ENCODE measurements around the gene ZBTB18.

Gene ZBTB18

GRCh38 chr1:244053831-244054230 is 2.7 kb downstream of the ZBTB18 start:
- no peak for TF ChIP-seq CTCF (IDR thresholded peaks at IDR 0.05; ENCODE audit: insufficient read depth, low read length, poor library complexity, severe bottlenecking)
- TF ChIP-seq EZH2phosphoT487 (conservative IDR thresholded peaks at IDR 0.05; ENCODE audit: low read length): no peak
- Histone ChIP-seq H3K27me3 (ENCODE audit: low read length) (no peaks in the 10 kb centered on the region), H3F3A (ENCODE audit: insufficient read depth) (peaks cover 11% of the 10 kb centered on the region), H3K4me3 (ENCODE audit: insufficient read depth, low read length, poor library complexity, severe bottlenecking) (no peak overlapping the region), H4K20me1 (ENCODE audit: low read depth, low read length) (peaks cover 25% of the 10 kb centered on the region), H3K79me2 (ENCODE audit: insufficient read depth, low read length) (0 out of 2 replicates have a peak, but pooled peaks cover 5% of the 10 kb centered on the region), H3K9me2 (replicated peaks; ENCODE audit: insufficient read depth, low read length) (no peaks in the 10 kb centered on the region), H2AFZ (ENCODE audit: low read depth, low read length, severe bottlenecking) (no peak overlapping the region), H3K9me3 (ENCODE audit: insufficient read depth, low read length) (no peaks in the 10 kb centered on the region), H3K36me3 (ENCODE audit: low read length) (0 out of 2 replicates have a peak, but pooled peaks cover 6% of the 10 kb centered on the region), H3K27ac (ENCODE audit: low read depth, low read length) (no peak overlapping the region), H3K9ac (ENCODE audit: low read length) (no peak overlapping the region), H3K4me2 (ENCODE audit: low read depth, low read length, poor library complexity, severe bottlenecking) (no peak overlapping the region)

GRCh38 chr1:244054247-244054923 is 3.3 kb downstream of the ZBTB18 start:
- Histone ChIP-seq H3K27me3 (ENCODE audit: low read length) (no peaks in the 10 kb centered on the region), H3K4me2 (ENCODE audit: low read depth, low read length, poor library complexity, severe bottlenecking) (no peak overlapping the region), H3K79me2 (ENCODE audit: insufficient read depth, low read length) (0 out of 2 replicates have a peak, but pooled peaks cover 5% of the 10 kb centered on the region), H3K9ac (ENCODE audit: low read length) (no peak overlapping the region), H3K4me3 (ENCODE audit: insufficient read depth, low read length, poor library complexity, severe bottlenecking) (no peak overlapping the region), H3F3A (ENCODE audit: insufficient read depth) (peaks cover 11% of the 10 kb centered on the region), H3K27ac (ENCODE audit: low read depth, low read length) (no peak overlapping the region), H2AFZ (ENCODE audit: low read depth, low read length, severe bottlenecking) (no peak overlapping the region), H3K36me3 (ENCODE audit: low read length) (0 out of 2 replicates have a peak, but pooled peaks cover 6% of the 10 kb centered on the region), H3K9me2 (replicated peaks; ENCODE audit: insufficient read depth, low read length) (no peaks in the 10 kb centered on the region), H3K9me3 (ENCODE audit: insufficient read depth, low read length) (no peaks in the 10 kb centered on the region), H4K20me1 (ENCODE audit: low read depth, low read length) (peaks cover 25% of the 10 kb centered on the region)
- TF ChIP-seq EZH2phosphoT487 (conservative IDR thresholded peaks at IDR 0.05; ENCODE audit: low read length): no peak
- no peak for TF ChIP-seq CTCF (IDR thresholded peaks at IDR 0.05; ENCODE audit: insufficient read depth, low read length, poor library complexity, severe bottlenecking)

- H3K4me3 ChIP-seq (ENCODE audit: insufficient read depth, low read length, poor library complexity, severe bottlenecking): no peak overlapping the region
- H3K9ac ChIP-seq (ENCODE audit: low read length): no peak overlapping the region
- peaks cover 25% of the 10 kb centered on the region for H4K20me1 ChIP-seq (ENCODE audit: low read depth, low read length)
- H2AFZ ChIP-seq (ENCODE audit: low read depth, low read length, severe bottlenecking): no peak overlapping the region
- H3K27ac ChIP-seq (ENCODE audit: low read depth, low read length): no peak overlapping the region
- H3K9me2 ChIP-seq (replicated peaks; ENCODE audit: insufficient read depth, low read length): no peaks in the 10 kb centered on the region
- H3K9me3 ChIP-seq (ENCODE audit: insufficient read depth, low read length): no peaks in the 10 kb centered on the region
- no peak overlapping the region for H3K4me2 ChIP-seq (ENCODE audit: low read depth, low read length, poor library complexity, severe bottlenecking)
- peaks cover 6% of the 10 kb centered on the region for H3F3A ChIP-seq (ENCODE audit: insufficient read depth)
- no peak for TF ChIP-seq EZH2phosphoT487 (conservative IDR thresholded peaks at IDR 0.05; ENCODE audit: low read length)
- 0 out of 2 replicates have a peak, but pooled peaks cover 5% of the 10 kb centered on the region for H3K79me2 ChIP-seq (ENCODE audit: insufficient read depth, low read length)
- H3K27me3 ChIP-seq (ENCODE audit: low read length): no peaks in the 10 kb centered on the region
- H3K36me3 ChIP-seq (ENCODE audit: low read length): 0 out of 2 replicates have a peak, but pooled peaks cover 6% of the 10 kb centered on the region
Observed at GRCh38 chr1:244054924-244055263, 3.8 kb downstream of the ZBTB18 start.

GRCh38 chr1:244056577-244056976 is 5.5 kb downstream of the ZBTB18 start:
- Histone ChIP-seq H4K20me1 (ENCODE audit: low read depth, low read length) (peaks cover 18% of the 10 kb centered on the region), H3K9me3 (ENCODE audit: insufficient read depth, low read length) (no peaks in the 10 kb centered on the region), H3K27ac (ENCODE audit: low read depth, low read length) (no peak overlapping the region), H3K36me3 (ENCODE audit: low read length) (0 out of 2 replicates have a peak, but pooled peaks cover 6% of the 10 kb centered on the region), H3F3A (ENCODE audit: insufficient read depth) (no peaks in the 10 kb centered on the region; the same call in 1 of the 2 replicates), H3K27me3 (ENCODE audit: low read length) (no peaks in the 10 kb centered on the region), H3K4me2 (ENCODE audit: low read depth, low read length, poor library complexity, severe bottlenecking) (no peak overlapping the region), H3K4me3 (ENCODE audit: insufficient read depth, low read length, poor library complexity, severe bottlenecking) (no peak overlapping the region), H3K9ac (ENCODE audit: low read length) (no peak overlapping the region), H3K79me2 (ENCODE audit: insufficient read depth, low read length) (0 out of 2 replicates have a peak, but pooled peaks cover 3% of the 10 kb centered on the region), H2AFZ (ENCODE audit: low read depth, low read length, severe bottlenecking) (no peak overlapping the region), H3K9me2 (replicated peaks; ENCODE audit: insufficient read depth, low read length) (no peaks in the 10 kb centered on the region)
- TF ChIP-seq CTCF (IDR thresholded peaks at IDR 0.05; ENCODE audit: insufficient read depth, low read length, poor library complexity, severe bottlenecking) (no peak), EZH2phosphoT487 (conservative IDR thresholded peaks at IDR 0.05; ENCODE audit: low read length) (no peak)
